IMR-90 (cell line): Measurements from ENCODE around the gene BUD23. TPM values are rescaled to one million over a fixed set of nuclear protein-coding genes. Genes with fewer than 3 reads are reported as not detected.

Source experiments
- BHLHE40 ChIP-seq: fragments of 150-350 bp; IDR thresholded peaks from 2 replicates; pipeline ENCODE4 v1.6.1; 2016; ENCODE audit warnings: mild to moderate bottlenecking, low read depth, low read length
- CEBPB ChIP-seq: IDR thresholded peaks from 2 replicates; pipeline ENCODE4 v1.6.1; 2012; ENCODE audit warnings: low read depth, low read length, improper control_type of control experiment
- CHD1 ChIP-seq: IDR thresholded peaks from 2 replicates; pipeline ENCODE4 v1.6.1; 2012; ENCODE audit warnings: low read depth, low read length, improper control_type of control experiment
- ELK1 ChIP-seq: fragments of 150-350 bp; IDR thresholded peaks from 2 replicates; pipeline ENCODE4 v1.6.1; 2016; ENCODE audit warnings: low read depth, mild to moderate bottlenecking, low read length, moderate library complexity, borderline replicate concordance
- FOS ChIP-seq: fragments of 150-350 bp; IDR thresholded peaks from 2 replicates; pipeline ENCODE4 v1.6.1; 2016; ENCODE audit warnings: low read depth, low read length
- MAFK ChIP-seq: IDR thresholded peaks from 2 replicates; pipeline ENCODE4 v1.6.1; 2012; ENCODE audit warnings: low read depth, low read length, improper control_type of control experiment
- RCOR1 ChIP-seq: IDR thresholded peaks from 2 replicates; pipeline ENCODE4 v1.6.1; 2012; ENCODE audit warnings: mild to moderate bottlenecking, low read length, improper control_type of control experiment; ENCODE audit not compliant: insufficient replicate concordance
- polyA plus RNA-seq, 3 experiments: library from polyadenylated mRNA; depleted of rRNA; stranded (reverse); fragments of >200 nt; gene quantifications; 2 replicates each; pipeline ENCODE4 v1.2.3, GENCODE V29; 2012; ENCODE audit warnings: low replicate concordance in 1 of 3
- total RNA-seq: library from RNA; depleted of rRNA; stranded (reverse); fragments of >200 nt; gene quantifications from 2 replicates; pipeline ENCODE4 v1.2.3, GENCODE V29; 2012

BUD23 gene
- total and polyA plus RNA-seq, 2 of the 4 experiments (the other 2 are of a cell fraction), result 35.7 to 65.2 TPM

GRCh38 chr7:73683056-73683787 lies at the start of gene BUD23, which contains the start of gene DNAJC30 (continued):
- TF ChIP-seq ELK1 (no peak), CEBPB (no peak), BHLHE40 (peak; percentile 76), CHD1 (no peak), MAFK (no peak), FOS (no peak), RCOR1 (no peak)
